ENCODE data around the gene RARB. TPM values are rescaled to one million over a fixed set of nuclear protein-coding genes. Genes with fewer than 3 reads are reported as not detected.

The RARB gene
- polyA plus RNA-seq, 1 donor from 2014 or later = 13.2 TPM

GRCh38 chr3:25447925-25448324, 19.9 kb downstream of the RARB start:
- no peaks in the 10 kb centered on the region for H3K79me2 ChIP-seq (replicated peaks; ENCODE audit: insufficient read depth, low read length)
- no peak overlapping the region for H3K27ac ChIP-seq (ENCODE audit: low read length)
- no peak for TF ChIP-seq CTCF (IDR thresholded peaks at IDR 0.05; ENCODE audit: poor library complexity, severe bottlenecking)
- no peak for TF ChIP-seq EZH2 (IDR thresholded peaks at IDR 0.05; ENCODE audit: borderline replicate concordance, insufficient read depth, low read length, poor library complexity, severe bottlenecking)
- no peak for TF ChIP-seq REST (IDR thresholded peaks at IDR 0.05; ENCODE audit: borderline replicate concordance)
- TF ChIP-seq MXI1 (conservative IDR thresholded peaks at IDR 0.05; ENCODE audit: poor library complexity, severe bottlenecking) = no peak
- TF ChIP-seq SMC3 (conservative IDR thresholded peaks at IDR 0.05; ENCODE audit: poor library complexity) = no peak
- no peak for TF ChIP-seq RAD21 (conservative IDR thresholded peaks at IDR 0.05)
- TF ChIP-seq EP300 (conservative IDR thresholded peaks at IDR 0.05; ENCODE audit: poor library complexity, severe bottlenecking) = no peak
- TF ChIP-seq TAF1 (IDR thresholded peaks at IDR 0.05; ENCODE audit: low read depth) = no peak
- no peak for TF ChIP-seq POLR2AphosphoS5 (IDR thresholded peaks at IDR 0.05)
- H4K20me1 ChIP-seq (ENCODE audit: insufficient read depth) = no peaks in the 10 kb centered on the region
- no peak overlapping the region for H2AFZ ChIP-seq (ENCODE audit: low read depth, low read length)
- no peak overlapping the region for H3K4me2 ChIP-seq (ENCODE audit: low read length)
- H3K9me2 ChIP-seq (ENCODE audit: insufficient read depth, low read length) = no peaks in the 10 kb centered on the region
- H3K36me3 ChIP-seq (ENCODE audit: insufficient read depth, low read length) = no peaks in the 10 kb centered on the region
- no peaks in the 10 kb centered on the region for H3K27me3 ChIP-seq (ENCODE audit: insufficient read depth, low read depth, low read length)
- no peak overlapping the region for H3K9ac ChIP-seq (ENCODE audit: low read length)
- H3K4me3 ChIP-seq (ENCODE audit: low read length) = no peak overlapping the region
- H3K9me3 ChIP-seq (ENCODE audit: low read length) = no peaks in the 10 kb centered on the region
- no peaks in the 10 kb centered on the region for H3F3A ChIP-seq (ENCODE audit: insufficient read depth, low read length, poor library complexity, severe bottlenecking)

DNA sequence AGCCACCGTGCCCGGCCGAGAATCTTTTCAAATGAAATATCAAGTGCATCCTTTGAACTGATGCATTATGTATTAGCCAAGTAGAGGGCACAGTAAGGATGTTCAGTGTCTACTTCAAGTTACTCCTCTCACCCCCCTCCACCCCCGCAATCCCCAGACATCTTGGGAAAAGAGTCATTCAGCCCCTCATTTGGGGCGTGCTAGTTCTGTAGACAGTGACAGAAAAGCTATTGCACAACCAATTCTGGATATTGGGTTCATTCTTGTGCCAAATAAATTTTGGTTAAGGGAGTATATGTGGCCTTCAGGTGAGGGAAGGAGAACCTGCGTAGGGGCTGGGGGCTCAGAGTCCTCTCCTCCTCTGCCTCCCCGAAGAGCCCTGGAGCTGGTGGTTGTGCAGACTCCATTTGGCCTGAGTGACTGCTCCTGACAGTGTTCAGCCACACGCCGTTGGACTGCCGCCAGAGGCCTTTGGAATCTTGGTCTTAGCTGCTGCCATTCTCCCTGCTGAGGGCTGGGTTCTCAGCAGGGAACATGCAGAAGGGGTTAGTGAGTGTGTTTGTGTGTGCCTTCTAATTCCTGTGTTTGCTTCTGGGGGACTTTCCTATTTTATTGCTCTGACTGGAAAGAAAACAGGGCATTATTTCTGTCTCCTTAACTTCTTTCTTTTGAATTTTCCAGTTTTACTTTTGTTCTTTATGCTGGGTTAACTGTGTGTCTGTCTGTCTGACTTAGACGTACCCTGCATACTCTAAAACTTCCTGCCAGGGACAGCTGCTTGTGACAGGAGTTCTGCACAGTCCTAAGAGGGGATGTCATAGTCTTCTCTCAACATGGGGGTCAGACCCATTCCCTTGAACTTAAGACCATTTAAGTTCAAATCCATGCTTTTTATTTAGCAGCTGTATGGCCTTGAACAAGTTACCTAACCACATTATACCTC, 21.0 kb downstream of the RARB start:
- no peaks in the 10 kb centered on the region for H4K20me1 ChIP-seq (ENCODE audit: insufficient read depth)
- H3K4me3 ChIP-seq (ENCODE audit: low read length) = no peak overlapping the region
- H3K9ac ChIP-seq (ENCODE audit: low read length) = no peak overlapping the region
- H2AFZ ChIP-seq (ENCODE audit: low read depth, low read length) = no peak overlapping the region
- H3K27ac ChIP-seq (ENCODE audit: low read length) = no peak overlapping the region
- H3K4me2 ChIP-seq (ENCODE audit: low read length) = no peak overlapping the region
- H3F3A ChIP-seq (ENCODE audit: insufficient read depth, low read length, poor library complexity, severe bottlenecking) = no peaks in the 10 kb centered on the region
- H3K9me2 ChIP-seq (ENCODE audit: insufficient read depth, low read length) = no peaks in the 10 kb centered on the region
- no peaks in the 10 kb centered on the region for H3K27me3 ChIP-seq (ENCODE audit: insufficient read depth, low read depth, low read length)
- no peaks in the 10 kb centered on the region for H3K9me3 ChIP-seq (ENCODE audit: low read length)
- no peaks in the 10 kb centered on the region for H3K79me2 ChIP-seq (replicated peaks; ENCODE audit: insufficient read depth, low read length)
- no peaks in the 10 kb centered on the region for H3K36me3 ChIP-seq (ENCODE audit: insufficient read depth, low read length)
- no peak for TF ChIP-seq EP300 (conservative IDR thresholded peaks at IDR 0.05; ENCODE audit: poor library complexity, severe bottlenecking)

All from neural cell (in vitro differentiated cells).